A172 (cell line): ENCODE data around the gene TSPAN11. TPM values are rescaled to one million over a fixed set of nuclear protein-coding genes. Genes with fewer than 3 reads are reported as not detected.

Source experiments
- total RNA-seq: library from RNA; depleted of rRNA; stranded (reverse); fragments of >200 nt; shearing (Covaris generic); gene quantifications from 2 replicates; pipeline ENCODE4 v1.2.3, GENCODE V29; 2014; rRNA removed

TSPAN11 gene
- total RNA-seq, 1 experiment from 2014 or later, result not detected

Other genes with a start within 250 kb of the TSPAN11 start
- gene IPO8, start 230.9 kb upstream of the TSPAN11 start, total RNA-seq, result 27.4 and 27.6 TPM in 2 replicates
- gene CAPRIN2, start 171.8 kb upstream of the TSPAN11 start, total RNA-seq, result 21.9 and 29.3 TPM in 2 replicates
- 20.9 and 22.3 TPM in 2 replicates for gene DDX11, start 147.1 kb downstream of the TSPAN11 start, total RNA-seq